ENCODE data around the gene GZMM. TPM values are rescaled to one million over a fixed set of nuclear protein-coding genes. Genes with fewer than 3 reads are reported as not detected.

The GZMM gene
- total and polyA plus RNA-seq, 12 donors, result 0.35 to 2.4 (median 1.2) TPM; not detected in 4

- Histone ChIP-seq H3K36me3 (replicated peaks in 1 of 2) (peaks cover 0 to 20% of the 10 kb centered on the region in 2 donors), H3K9me3 (replicated peaks in 1 of 3) (no peaks in the 10 kb centered on the region), H3K27ac (peak overlapping the region; percentile 71 to 97 (median 89)), H3K27me3 (no peaks in the 10 kb centered on the region), H3K4me3 (peak overlapping the region in 1 of 4 donors; percentile 26), H3K4me1 (replicated peaks in 1 of 2) (peaks cover 45 to 50% of the 10 kb centered on the region in 2 donors)
- WGBS, 4 donors, result 35 to 63% (median 55%) methylated on average over 17 to 28 of the region's 28 CpGs
- peak in 4 of 7 donors; percentile 50 to 62 (median 55) for DNase-seq
- peak in 1 of 2 donors; percentile 5 for TF ChIP-seq POLR2A (IDR thresholded peaks at IDR 0.05)
- TF ChIP-seq, protein P1, sequence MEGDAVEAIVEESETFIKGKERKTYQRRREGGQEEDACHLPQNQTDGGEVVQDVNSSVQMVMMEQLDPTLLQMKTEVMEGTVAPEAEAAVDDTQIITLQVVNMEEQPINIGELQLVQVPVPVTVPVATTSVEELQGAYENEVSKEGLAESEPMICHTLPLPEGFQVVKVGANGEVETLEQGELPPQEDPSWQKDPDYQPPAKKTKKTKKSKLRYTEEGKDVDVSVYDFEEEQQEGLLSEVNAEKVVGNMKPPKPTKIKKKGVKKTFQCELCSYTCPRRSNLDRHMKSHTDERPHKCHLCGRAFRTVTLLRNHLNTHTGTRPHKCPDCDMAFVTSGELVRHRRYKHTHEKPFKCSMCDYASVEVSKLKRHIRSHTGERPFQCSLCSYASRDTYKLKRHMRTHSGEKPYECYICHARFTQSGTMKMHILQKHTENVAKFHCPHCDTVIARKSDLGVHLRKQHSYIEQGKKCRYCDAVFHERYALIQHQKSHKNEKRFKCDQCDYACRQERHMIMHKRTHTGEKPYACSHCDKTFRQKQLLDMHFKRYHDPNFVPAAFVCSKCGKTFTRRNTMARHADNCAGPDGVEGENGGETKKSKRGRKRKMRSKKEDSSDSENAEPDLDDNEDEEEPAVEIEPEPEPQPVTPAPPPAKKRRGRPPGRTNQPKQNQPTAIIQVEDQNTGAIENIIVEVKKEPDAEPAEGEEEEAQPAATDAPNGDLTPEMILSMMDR (IDR thresholded peaks at IDR 0.05), result no peak
- intact Hi-C loops (cut with DNase I), result no loop called here
Observed at GRCh38 chr19:576768-577438, 33.0 kb downstream of the GZMM start.

GRCh38 chr19:577439-578392 lies 33.9 kb downstream of the GZMM start:
- intact Hi-C loops (cut with DNase I), result no loop called here
- TF ChIP-seq POLR2A (IDR thresholded peaks at IDR 0.05), result no peak
- no peak overlapping the region for H3K4me3 ChIP-seq
- 84 to 90% (median 86%) methylated on average over 19 to 66 of the region's 66 CpGs for WGBS, 4 donors
- H3K9me3 ChIP-seq (replicated peaks in 1 of 3), result no peaks in the 10 kb centered on the region
- H3K27me3 ChIP-seq, result no peaks in the 10 kb centered on the region
- peak overlapping the region in 3 of 5 donors; percentile 89 to 97 (median 94) for H3K27ac ChIP-seq
- peaks cover 54 to 58% of the 10 kb centered on the region in 2 donors for H3K4me1 ChIP-seq (replicated peaks in 1 of 2)
- H3K36me3 ChIP-seq (replicated peaks in 1 of 2), result peaks cover 0 to 26% of the 10 kb centered on the region in 2 donors
- DNase-seq, result no peak

DNA sequence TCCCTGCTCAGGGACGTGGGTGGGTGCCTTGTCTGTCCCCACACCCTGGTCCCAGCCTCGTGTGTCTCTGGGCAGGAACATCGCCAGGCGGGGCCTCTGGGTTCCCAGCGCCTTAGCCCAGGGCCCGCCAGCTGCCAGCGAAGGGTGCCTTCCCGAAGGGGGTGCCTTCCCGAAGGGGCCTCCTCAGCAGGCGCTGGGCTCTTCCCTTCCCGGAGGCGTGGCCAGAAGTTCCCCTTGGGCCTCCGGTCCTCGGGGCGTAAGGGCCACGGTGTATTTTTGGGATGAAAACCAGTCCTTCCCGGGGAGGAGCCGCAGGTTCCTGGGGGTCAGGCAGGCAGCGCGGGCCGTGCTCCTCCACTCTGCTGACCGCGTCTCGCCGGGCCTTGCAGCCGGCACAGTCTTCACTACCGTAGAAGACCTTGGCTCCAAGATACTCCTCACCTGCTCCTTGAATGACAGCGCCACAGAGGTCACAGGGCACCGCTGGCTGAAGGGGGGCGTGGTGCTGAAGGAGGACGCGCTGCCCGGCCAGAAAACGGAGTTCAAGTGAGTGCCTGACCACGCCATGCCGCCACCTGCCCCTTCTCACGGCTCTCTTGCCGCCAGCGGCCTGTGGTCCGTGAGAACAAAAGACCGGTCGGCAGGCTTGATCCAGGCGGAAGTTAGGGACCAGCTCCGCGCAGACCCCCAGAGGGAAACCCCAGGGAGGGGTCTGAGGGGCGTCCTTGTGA lies 35.4 kb downstream of the GZMM start:
- Histone ChIP-seq H3K27ac (peak overlapping the region in 1 of 5 donors; percentile 27), H3K4me1 (replicated peaks in 1 of 2) (peaks cover 57 to 63% of the 10 kb centered on the region in 2 donors)

DNA sequence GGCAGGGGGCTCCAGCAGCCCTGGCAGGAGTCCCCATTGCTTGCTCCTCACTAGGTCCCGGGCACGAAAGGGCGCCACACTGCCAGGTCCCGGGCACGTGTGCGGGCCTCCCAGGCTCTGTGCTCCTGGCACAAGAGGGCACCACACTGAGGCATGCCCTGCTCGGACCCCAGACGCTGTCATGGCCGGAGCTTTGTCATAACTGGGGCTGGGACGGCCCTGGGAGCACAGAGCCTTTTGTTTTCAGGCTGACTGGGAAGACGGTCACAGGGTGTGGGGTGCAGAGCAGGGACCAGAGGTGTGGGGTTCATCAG lies 35.9 kb downstream of the GZMM start:
- H3K27ac ChIP-seq, result peak overlapping the region in 1 of 5 donors; percentile 27
- H3K27me3 ChIP-seq, result no peaks in the 10 kb centered on the region
- DNase-seq, result no peak
- TF ChIP-seq, protein P1 (IDR thresholded peaks at IDR 0.05), result no peak
- TF ChIP-seq POLR2A (IDR thresholded peaks at IDR 0.05), result no peak
- 77 to 93% (median 85%) methylated on average over 8 to 11 of the region's 11 CpGs for WGBS, 4 donors
- peaks cover 0 to 35% of the 10 kb centered on the region in 2 donors for H3K36me3 ChIP-seq (replicated peaks in 1 of 2)
- H3K4me1 ChIP-seq (replicated peaks in 1 of 2), result peaks cover 53 to 62% of the 10 kb centered on the region in 2 donors
- H3K4me3 ChIP-seq, result no peak overlapping the region
- intact Hi-C loops (cut with DNase I), result no loop called here
- no peaks in the 10 kb centered on the region for H3K9me3 ChIP-seq (replicated peaks in 1 of 3)

More for the DNA sequence above, 35.4 kb downstream of the GZMM start:
- intact Hi-C loops (cut with DNase I), result no loop called here
- Histone ChIP-seq H3K4me3 (no peak overlapping the region), H3K36me3 (replicated peaks in 1 of 2) (peaks cover 0 to 35% of the 10 kb centered on the region in 2 donors), H3K9me3 (replicated peaks in 1 of 3) (no peaks in the 10 kb centered on the region), H3K27me3 (no peaks in the 10 kb centered on the region)
- TF ChIP-seq, protein P1 (IDR thresholded peaks at IDR 0.05), result no peak
- TF ChIP-seq POLR2A (IDR thresholded peaks at IDR 0.05), result no peak
- WGBS, 4 donors, result 82 to 89% (median 85%) methylated on average over 18 to 46 of the region's 46 CpGs
- DNase-seq, result peak in 1 of 7 donors; percentile 38

Measured in adrenal gland (tissue), 12 donors.